ENCODE measurements around the gene RPE.

RPE gene

GRCh38 chr2:210034087-210034683 is 31.7 kb downstream of the RPE start:
- no peaks in the 10 kb centered on the region for H3K27me3 ChIP-seq (ENCODE audit: control insufficient read depth in 1 of 2, insufficient read depth in 2 of 2, low read length in 2 of 2)
- H3K9ac ChIP-seq (ENCODE audit: low read depth in 1 of 2, low read length in 2 of 2): no peak overlapping the region
- H3K27ac ChIP-seq (ENCODE audit: low read depth, low read length): no peak overlapping the region
- H3K4me1 ChIP-seq (ENCODE audit: control insufficient read depth in 1 of 2, insufficient read depth in 2 of 2, low read length in 2 of 2): no peaks in the 10 kb centered on the region
- H3K36me3 ChIP-seq (ENCODE audit: control insufficient read depth in 1 of 2, insufficient read depth in 2 of 2, low read length in 2 of 2): peaks cover 0 to 3% of the 10 kb centered on the region in 2 donors
- H3K4me3 ChIP-seq (ENCODE audit: low read depth in 1 of 2, low read length in 2 of 2): no peak overlapping the region
- H3K9me3 ChIP-seq (ENCODE audit: control insufficient read depth in 1 of 2, low read length in 2 of 2): no peaks in the 10 kb centered on the region

- no peaks in the 10 kb centered on the region for H3K4me1 ChIP-seq (ENCODE audit: control insufficient read depth in 1 of 2, insufficient read depth in 2 of 2, low read length in 2 of 2)
- H3K27me3 ChIP-seq (ENCODE audit: control insufficient read depth in 1 of 2, insufficient read depth in 2 of 2, low read length in 2 of 2): no peaks in the 10 kb centered on the region
- H3K36me3 ChIP-seq (ENCODE audit: control insufficient read depth in 1 of 2, insufficient read depth in 2 of 2, low read length in 2 of 2): peaks cover 0 to 3% of the 10 kb centered on the region in 2 donors
- H3K4me3 ChIP-seq (ENCODE audit: low read depth in 1 of 2, low read length in 2 of 2): no peak overlapping the region
- H3K9ac ChIP-seq (ENCODE audit: low read depth in 1 of 2, low read length in 2 of 2): no peak overlapping the region
- no peak overlapping the region for H3K27ac ChIP-seq (ENCODE audit: low read depth, low read length)
- H3K9me3 ChIP-seq (ENCODE audit: control insufficient read depth in 1 of 2, low read length in 2 of 2): no peaks in the 10 kb centered on the region
Observed at GRCh38 chr2:210035679-210036078, 33.2 kb downstream of the RPE start.

- H3K4me1 ChIP-seq (ENCODE audit: control insufficient read depth in 1 of 2, insufficient read depth in 2 of 2, low read length in 2 of 2): no peaks in the 10 kb centered on the region
- no peak overlapping the region for H3K27ac ChIP-seq (ENCODE audit: low read depth, low read length)
- H3K27me3 ChIP-seq (ENCODE audit: control insufficient read depth in 1 of 2, insufficient read depth in 2 of 2, low read length in 2 of 2): no peaks in the 10 kb centered on the region
- H3K36me3 ChIP-seq (ENCODE audit: control insufficient read depth in 1 of 2, insufficient read depth in 2 of 2, low read length in 2 of 2): peaks cover 0 to 3% of the 10 kb centered on the region in 2 donors
- no peak overlapping the region for H3K4me3 ChIP-seq (ENCODE audit: low read depth in 1 of 2, low read length in 2 of 2)
- H3K9ac ChIP-seq (ENCODE audit: low read depth in 1 of 2, low read length in 2 of 2): no peak overlapping the region
- no peaks in the 10 kb centered on the region for H3K9me3 ChIP-seq (ENCODE audit: control insufficient read depth in 1 of 2, low read length in 2 of 2)
Observed at GRCh38 chr2:210038078-210038477, 35.6 kb downstream of the RPE start.

- no peaks in the 10 kb centered on the region for H3K9me3 ChIP-seq (ENCODE audit: control insufficient read depth in 1 of 2, low read length in 2 of 2)
- no peaks in the 10 kb centered on the region for H3K36me3 ChIP-seq (ENCODE audit: control insufficient read depth in 1 of 2, insufficient read depth in 2 of 2, low read length in 2 of 2)
- H3K9ac ChIP-seq (ENCODE audit: low read depth in 1 of 2, low read length in 2 of 2): no peak overlapping the region
- H3K4me1 ChIP-seq (ENCODE audit: control insufficient read depth in 1 of 2, insufficient read depth in 2 of 2, low read length in 2 of 2): no peaks in the 10 kb centered on the region
- H3K4me3 ChIP-seq (ENCODE audit: low read depth in 1 of 2, low read length in 2 of 2): no peak overlapping the region
- H3K27me3 ChIP-seq (ENCODE audit: control insufficient read depth in 1 of 2, insufficient read depth in 2 of 2, low read length in 2 of 2): no peaks in the 10 kb centered on the region
- no peak overlapping the region for H3K27ac ChIP-seq (ENCODE audit: low read depth, low read length)
Observed at GRCh38 chr2:210046851-210047500, 44.5 kb downstream of the RPE start.

GRCh38 chr2:210049831-210050230 is 47.4 kb downstream of the RPE start:
- no peak overlapping the region for H3K4me3 ChIP-seq (ENCODE audit: low read depth in 1 of 2, low read length in 2 of 2)
- peaks cover 3 to 6% of the 10 kb centered on the region in 2 donors for H3K9me3 ChIP-seq (ENCODE audit: control insufficient read depth in 1 of 2, low read length in 2 of 2)
- H3K9ac ChIP-seq (ENCODE audit: low read depth in 1 of 2, low read length in 2 of 2): no peak overlapping the region
- H3K4me1 ChIP-seq (ENCODE audit: control insufficient read depth in 1 of 2, insufficient read depth in 2 of 2, low read length in 2 of 2): no peaks in the 10 kb centered on the region
- no peak overlapping the region for H3K27ac ChIP-seq (ENCODE audit: low read depth, low read length)
- no peaks in the 10 kb centered on the region for H3K27me3 ChIP-seq (ENCODE audit: control insufficient read depth in 1 of 2, insufficient read depth in 2 of 2, low read length in 2 of 2)
- H3K36me3 ChIP-seq (ENCODE audit: control insufficient read depth in 1 of 2, insufficient read depth in 2 of 2, low read length in 2 of 2): no peaks in the 10 kb centered on the region

- Histone ChIP-seq H3K36me3 (ENCODE audit: control insufficient read depth in 1 of 2, insufficient read depth in 2 of 2, low read length in 2 of 2) (no peaks in the 10 kb centered on the region), H3K9ac (ENCODE audit: low read depth in 1 of 2, low read length in 2 of 2) (no peak overlapping the region), H3K27me3 (ENCODE audit: control insufficient read depth in 1 of 2, insufficient read depth in 2 of 2, low read length in 2 of 2) (no peaks in the 10 kb centered on the region), H3K4me3 (ENCODE audit: low read depth in 1 of 2, low read length in 2 of 2) (no peak overlapping the region), H3K9me3 (ENCODE audit: control insufficient read depth in 1 of 2, low read length in 2 of 2) (peaks cover 3 to 8% of the 10 kb centered on the region in 2 donors), H3K4me1 (ENCODE audit: control insufficient read depth in 1 of 2, insufficient read depth in 2 of 2, low read length in 2 of 2) (no peaks in the 10 kb centered on the region), H3K27ac (ENCODE audit: low read depth, low read length) (no peak overlapping the region)
Observed at GRCh38 chr2:210050885-210051284, 48.4 kb downstream of the RPE start.

- no peak overlapping the region for H3K4me3 ChIP-seq (ENCODE audit: low read depth in 1 of 2, low read length in 2 of 2)
Observed at GRCh38 chr2:210054696-210055095, 52.3 kb downstream of the RPE start.

GRCh38 chr2:210055825-210056224 is 53.4 kb downstream of the RPE start:
- H3K9me3 ChIP-seq (ENCODE audit: control insufficient read depth in 1 of 2, low read length in 2 of 2): peaks cover 3 to 8% of the 10 kb centered on the region in 2 donors
- H3K27ac ChIP-seq (ENCODE audit: low read depth, low read length): no peak overlapping the region
- H3K4me3 ChIP-seq (ENCODE audit: low read depth in 1 of 2, low read length in 2 of 2): no peak overlapping the region
- no peak overlapping the region for H3K9ac ChIP-seq (ENCODE audit: low read depth in 1 of 2, low read length in 2 of 2)
- H3K27me3 ChIP-seq (ENCODE audit: control insufficient read depth in 1 of 2, insufficient read depth in 2 of 2, low read length in 2 of 2): no peaks in the 10 kb centered on the region
- no peaks in the 10 kb centered on the region for H3K4me1 ChIP-seq (ENCODE audit: control insufficient read depth in 1 of 2, insufficient read depth in 2 of 2, low read length in 2 of 2)
- H3K36me3 ChIP-seq (ENCODE audit: control insufficient read depth in 1 of 2, insufficient read depth in 2 of 2, low read length in 2 of 2): no peaks in the 10 kb centered on the region

More at GRCh38 chr2:210054696-210055095, 52.3 kb downstream of the RPE start:
- Histone ChIP-seq H3K9ac (ENCODE audit: low read depth in 1 of 2, low read length in 2 of 2) (no peak overlapping the region), H3K4me1 (ENCODE audit: control insufficient read depth in 1 of 2, insufficient read depth in 2 of 2, low read length in 2 of 2) (no peaks in the 10 kb centered on the region), H3K36me3 (ENCODE audit: control insufficient read depth in 1 of 2, insufficient read depth in 2 of 2, low read length in 2 of 2) (no peaks in the 10 kb centered on the region), H3K27me3 (ENCODE audit: control insufficient read depth in 1 of 2, insufficient read depth in 2 of 2, low read length in 2 of 2) (no peaks in the 10 kb centered on the region), H3K9me3 (ENCODE audit: control insufficient read depth in 1 of 2, low read length in 2 of 2) (peaks cover 3 to 8% of the 10 kb centered on the region in 2 donors), H3K27ac (ENCODE audit: low read depth, low read length) (no peak overlapping the region)

GRCh38 chr2:210063306-210063705 is 60.9 kb downstream of the RPE start:
- H3K27ac ChIP-seq (ENCODE audit: low read depth, low read length): no peak overlapping the region
- H3K4me3 ChIP-seq (ENCODE audit: low read depth in 1 of 2, low read length in 2 of 2): no peak overlapping the region
- H3K36me3 ChIP-seq (ENCODE audit: control insufficient read depth in 1 of 2, insufficient read depth in 2 of 2, low read length in 2 of 2): no peaks in the 10 kb centered on the region
- no peak overlapping the region for H3K9ac ChIP-seq (ENCODE audit: low read depth in 1 of 2, low read length in 2 of 2)
- no peaks in the 10 kb centered on the region for H3K27me3 ChIP-seq (ENCODE audit: control insufficient read depth in 1 of 2, insufficient read depth in 2 of 2, low read length in 2 of 2)
- no peaks in the 10 kb centered on the region for H3K9me3 ChIP-seq (ENCODE audit: control insufficient read depth in 1 of 2, low read length in 2 of 2)
- H3K4me1 ChIP-seq (ENCODE audit: control insufficient read depth in 1 of 2, insufficient read depth in 2 of 2, low read length in 2 of 2): no peaks in the 10 kb centered on the region
